Middle frontal gyrus (tissue), 1 donor: ENCODE data around the gene MAD1L1.

Source experiments
- DNase-seq: peaks from one replicate; pipeline ENCODE4 v3.0.0-alpha.2; 2015; ENCODE audit warnings: low spot score; ENCODE audit errors: extremely low spot score

MAD1L1 gene

DNA sequence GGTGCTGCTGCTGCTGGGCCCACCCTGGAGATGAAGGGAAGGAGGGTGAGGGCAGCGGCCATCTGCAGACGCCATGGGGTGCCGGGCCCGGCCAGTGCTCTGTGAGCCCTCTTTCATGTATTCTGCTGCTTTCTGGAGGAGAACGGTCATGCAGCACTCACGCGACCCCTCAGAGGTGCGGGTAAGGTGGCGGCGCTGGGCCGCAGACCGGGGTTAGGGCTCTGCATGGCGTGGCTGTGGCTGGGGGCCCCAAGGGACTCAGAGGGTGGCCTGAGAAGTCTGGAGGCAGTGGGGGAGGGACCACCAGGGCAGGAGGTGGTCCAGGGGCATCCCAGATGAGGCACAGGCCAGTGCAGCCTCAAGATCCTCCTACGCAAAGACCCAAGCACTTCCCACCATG is 287.2 kb downstream of the MAD1L1 start:
- no peak for DNase-seq

DNA sequence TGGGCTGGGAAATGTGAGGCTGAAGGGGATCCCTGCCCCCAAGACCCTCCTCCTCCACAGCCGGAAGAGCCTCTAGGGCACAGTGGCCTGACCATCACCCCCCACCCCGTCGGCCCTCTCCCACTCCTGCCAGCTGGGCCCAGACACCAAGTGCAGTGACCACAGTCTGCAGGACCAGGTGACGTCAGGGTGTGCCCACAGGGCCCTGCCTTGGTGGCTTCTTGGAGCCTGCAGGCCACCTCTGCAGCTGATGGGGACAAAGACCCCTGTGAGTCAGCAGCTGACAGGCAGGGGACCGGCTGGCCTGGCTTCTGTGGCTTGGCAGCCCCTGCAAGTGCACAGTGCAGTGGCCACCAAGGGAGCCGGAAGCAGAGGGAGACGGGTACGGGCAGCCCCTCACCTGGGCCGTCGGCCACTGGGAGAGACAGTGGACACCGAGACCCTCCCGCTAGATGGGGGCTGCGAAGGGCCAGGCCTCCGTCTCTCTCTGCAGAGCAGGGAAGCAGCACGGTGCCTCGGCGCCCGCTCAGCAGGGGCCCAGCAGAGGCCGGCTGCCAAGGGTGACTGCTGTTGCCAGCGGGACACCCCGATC is 288.0 kb downstream of the MAD1L1 start:
- no peak for DNase-seq

GRCh38 chr7:1943933-1944618 is 288.7 kb downstream of the MAD1L1 start:
- DNase-seq = no peak

DNA sequence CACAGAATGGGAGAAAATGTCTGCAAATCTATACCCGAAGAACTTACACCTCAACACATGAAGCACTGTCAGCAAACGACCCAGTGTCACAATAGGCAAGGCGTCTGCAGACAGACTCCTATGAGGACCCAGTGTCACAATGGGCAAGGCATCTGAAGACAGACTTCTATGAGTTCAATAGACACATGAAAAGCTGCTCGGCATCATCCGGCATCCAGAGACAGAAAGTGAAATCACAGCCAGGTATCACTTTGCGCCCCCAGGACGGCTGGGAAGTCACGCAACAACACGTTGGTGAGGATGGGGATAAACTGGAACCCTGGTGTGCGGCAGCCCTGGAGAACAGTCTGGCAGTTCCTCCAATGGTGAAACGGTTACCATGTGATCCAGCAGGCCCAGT is 289.4 kb downstream of the MAD1L1 start:
- no peak for DNase-seq

DNA sequence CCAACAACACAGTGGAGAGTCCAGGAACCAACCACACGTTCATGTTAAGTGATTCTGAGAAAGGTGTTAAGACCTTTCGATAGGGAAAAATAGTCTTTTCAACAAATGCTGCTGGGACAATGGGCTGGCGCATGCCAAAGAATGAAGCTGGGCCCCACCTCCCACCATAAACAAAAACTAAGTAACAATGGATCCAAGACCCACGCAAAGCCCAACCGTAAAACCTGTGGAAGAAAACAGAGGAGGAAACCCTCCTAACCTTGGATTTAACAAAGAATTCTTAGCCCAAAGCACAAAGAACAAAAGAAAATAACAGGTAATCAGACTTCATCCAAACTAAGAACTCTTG is 289.8 kb downstream of the MAD1L1 start:
- DNase-seq = no peak

DNA sequence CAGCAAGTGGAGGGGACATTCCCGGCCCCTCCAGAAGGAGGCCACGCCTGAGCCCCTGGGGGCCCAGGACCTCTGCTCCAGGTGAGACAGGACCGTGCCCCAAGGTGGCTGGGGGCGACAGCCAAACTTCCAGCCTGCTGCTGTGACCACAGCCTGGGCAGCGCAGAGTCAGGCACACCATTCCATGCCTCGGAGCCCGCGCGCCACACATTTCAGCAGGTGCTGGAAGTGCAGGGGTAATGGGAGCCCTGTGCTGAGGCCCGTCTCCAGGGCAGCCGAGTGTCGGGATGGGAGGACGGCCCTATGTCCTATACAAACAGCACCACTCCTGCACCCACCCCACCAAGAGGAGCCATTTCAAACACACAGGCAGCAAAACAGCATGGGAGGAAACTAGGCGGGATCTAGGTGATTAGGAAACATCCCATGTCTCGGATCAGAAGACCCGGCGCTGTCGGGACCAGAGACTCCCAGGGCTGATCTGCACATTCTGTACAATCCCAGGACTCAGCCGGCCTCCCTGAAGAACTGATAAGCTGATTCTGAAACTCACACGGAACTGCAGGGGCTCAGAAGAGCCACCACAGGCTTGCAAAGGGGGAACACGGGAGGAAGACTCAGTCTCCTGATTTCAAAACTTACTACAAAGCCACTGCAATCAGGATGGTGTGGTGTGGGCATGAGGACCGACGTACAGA is 290.4 kb downstream of the MAD1L1 start:
- DNase-seq = no peak

- no peak for DNase-seq
These were observed 291.1 kb downstream of the MAD1L1 start for GRCh38 chr7:1941464-1942242.

GRCh38 chr7:1940863-1941262 is 291.9 kb downstream of the MAD1L1 start:
- no peak for DNase-seq

DNA sequence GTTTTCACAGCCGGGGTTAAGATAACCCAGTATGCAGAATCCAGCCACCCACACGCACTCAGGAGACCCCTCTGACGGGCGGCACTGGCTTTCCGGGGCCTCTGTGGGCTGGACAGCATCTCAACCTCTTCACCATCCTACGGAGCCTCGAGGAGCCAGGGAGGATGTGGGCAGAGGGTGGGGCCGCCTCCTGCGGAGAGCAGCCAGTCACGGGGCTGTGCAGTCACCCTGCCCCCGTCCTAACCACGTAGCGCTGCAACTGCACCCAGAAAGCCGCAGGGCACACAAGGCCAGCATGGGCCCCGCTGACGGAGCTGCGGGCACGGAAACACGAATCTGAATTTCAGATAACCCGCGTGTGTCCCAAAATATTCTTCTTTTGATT is 292.4 kb downstream of the MAD1L1 start:
- no peak for DNase-seq

- DNase-seq = no peak
These were observed 293.0 kb downstream of the MAD1L1 start for GRCh38 chr7:1939434-1940401.

DNA sequence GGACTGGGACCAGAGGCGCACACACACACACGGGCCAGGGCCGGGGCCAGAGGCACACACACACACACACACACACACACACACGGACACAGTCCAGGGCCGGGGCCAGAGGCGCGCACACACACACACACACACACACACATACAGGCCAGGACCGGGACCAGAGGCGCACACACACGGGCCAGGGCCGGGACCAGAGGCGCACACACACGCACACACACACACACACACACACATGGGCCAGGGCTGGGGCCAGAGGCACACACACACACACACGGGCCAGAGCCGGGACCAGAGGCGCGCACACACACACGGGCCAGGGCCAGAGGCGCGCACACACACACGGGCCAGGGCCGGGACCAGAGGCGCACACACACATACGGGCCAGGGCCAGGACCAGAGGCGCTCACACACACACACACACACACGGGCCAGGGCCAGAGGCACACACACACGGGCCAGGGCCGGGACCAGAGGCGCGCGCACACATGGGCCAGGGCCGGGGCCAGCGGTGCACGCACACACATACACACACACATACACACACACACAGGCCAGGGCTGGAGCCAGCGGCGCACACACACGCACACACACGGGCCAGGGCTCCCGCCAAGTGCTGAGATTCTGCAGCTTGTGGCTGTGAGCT is 293.8 kb downstream of the MAD1L1 start:
- no peak for DNase-seq

GRCh38 chr7:1937252-1937605 is 295.5 kb downstream of the MAD1L1 start:
- no peak for DNase-seq

DNA sequence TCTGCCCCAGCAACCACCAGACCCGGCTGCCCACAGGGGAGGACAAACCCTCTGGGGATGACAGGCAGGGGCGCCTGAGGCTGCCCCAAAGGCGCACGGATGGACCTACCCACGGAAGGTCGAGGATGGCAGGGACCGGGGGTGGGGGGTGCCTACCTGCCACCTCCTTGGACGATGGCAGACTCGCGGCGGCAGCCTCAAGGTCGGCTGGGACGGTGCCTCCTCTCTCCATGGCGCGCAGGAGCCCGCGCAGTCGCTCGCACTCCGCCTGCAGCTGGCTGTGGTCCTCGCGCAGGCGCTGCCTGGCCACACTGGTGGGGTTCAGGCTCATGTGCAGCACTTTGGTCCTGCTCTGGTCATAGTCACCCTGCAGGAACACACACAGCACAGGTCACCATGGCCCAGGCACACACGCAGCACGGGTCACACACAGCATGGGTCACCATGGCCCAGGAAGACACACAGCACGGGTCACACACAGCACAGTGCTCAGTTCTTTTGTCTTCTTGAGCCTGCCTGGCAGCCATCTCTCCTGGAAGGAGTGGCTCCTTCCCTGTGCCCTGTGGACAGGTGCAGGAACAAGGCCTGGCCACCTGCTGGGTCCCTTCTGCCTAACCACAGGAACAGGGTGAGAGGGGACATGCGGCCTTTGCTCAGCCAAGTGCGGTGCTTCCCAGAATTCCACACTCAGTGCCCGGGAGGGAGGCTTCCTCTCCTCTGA is 296.1 kb downstream of the MAD1L1 start:
- DNase-seq = no peak

DNA sequence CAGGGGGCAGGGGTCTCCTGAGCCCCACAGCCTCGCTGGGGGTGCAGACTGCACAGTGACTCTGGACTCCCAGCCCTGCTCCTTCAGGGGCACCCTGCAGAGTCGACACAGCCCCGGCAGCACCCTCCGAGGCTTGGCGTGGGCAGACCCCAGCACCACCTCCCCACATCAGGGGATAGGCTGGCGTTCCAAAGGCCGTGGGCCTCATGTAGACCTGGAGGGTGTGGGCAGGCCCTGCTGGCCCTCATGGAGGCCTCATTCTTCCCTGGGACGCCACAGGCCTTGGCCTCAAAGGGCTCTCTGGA is 296.8 kb downstream of the MAD1L1 start:
- no peak for DNase-seq

- no peak for DNase-seq
These were observed 297.4 kb downstream of the MAD1L1 start for GRCh38 chr7:1935176-1936005.

DNA sequence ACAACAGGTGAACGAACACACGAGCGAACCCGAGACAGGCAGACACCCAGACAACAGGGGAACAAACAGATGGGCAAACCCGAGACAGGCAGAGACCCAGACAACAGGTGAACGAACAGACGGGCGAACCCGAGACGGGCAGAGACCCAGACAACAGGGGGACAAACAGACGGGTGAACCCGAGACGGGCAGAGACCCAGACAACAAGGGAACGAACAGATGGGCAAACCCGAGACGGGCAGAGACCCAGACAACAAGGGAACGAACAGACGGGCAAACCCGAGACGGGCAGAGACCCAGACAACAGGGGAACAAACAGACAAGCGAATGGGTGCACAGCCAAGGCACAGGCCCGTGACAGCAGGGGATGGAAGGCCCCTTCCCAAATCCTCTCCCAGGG is 298.0 kb downstream of the MAD1L1 start:
- DNase-seq = no peak

DNA sequence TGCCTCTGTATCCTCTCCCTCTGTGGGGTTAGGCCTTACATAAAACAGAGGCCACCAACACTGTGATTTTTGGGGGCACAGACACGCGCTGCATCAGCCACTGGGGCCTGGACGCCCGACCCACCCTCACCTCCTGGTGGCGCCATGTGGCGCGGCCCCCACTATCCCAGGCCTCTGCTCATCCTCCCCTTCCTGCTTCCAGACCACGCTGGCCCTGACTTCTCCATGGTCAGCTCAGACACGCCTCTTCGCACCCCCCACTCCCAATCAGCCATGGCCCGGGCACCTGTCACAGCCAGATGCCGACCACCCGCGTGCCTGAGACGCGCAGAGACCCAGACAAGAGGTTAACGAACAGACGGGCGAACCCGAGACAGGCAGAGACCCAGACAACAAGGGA is 298.7 kb downstream of the MAD1L1 start:
- DNase-seq = no peak

DNA sequence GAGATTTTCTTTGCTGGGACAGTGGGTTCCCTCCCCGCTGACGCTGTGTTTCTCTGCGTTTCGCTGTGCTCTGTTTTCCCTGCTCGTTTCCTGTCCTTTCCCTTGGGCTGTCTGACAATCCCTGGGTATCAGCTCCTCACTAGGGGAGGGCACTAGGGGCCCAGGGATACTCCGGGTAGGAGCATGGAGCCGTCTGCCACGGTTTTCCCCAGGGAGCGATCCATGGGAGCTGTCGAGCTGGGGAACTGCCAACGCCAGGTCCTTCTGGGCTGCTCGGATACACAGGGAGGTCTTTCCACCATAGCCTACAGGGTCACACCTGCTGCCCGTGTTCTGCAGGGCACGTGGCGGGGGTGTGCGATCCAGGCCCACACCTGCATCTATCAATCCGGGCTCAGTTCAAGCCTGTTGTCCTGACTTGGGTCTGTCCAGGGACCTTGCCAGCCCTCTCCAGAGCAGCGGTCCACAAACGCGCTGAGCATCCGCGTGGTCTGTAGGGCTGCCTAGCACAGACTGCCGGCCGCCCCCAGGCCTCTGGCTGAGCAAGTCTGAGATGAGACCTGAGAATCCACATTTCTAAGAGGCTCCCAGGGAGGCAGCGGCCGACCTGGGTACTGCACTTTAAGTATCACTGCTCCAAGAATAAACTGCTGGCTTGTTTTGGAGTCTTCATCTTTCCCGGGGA is 299.5 kb downstream of the MAD1L1 start:
- DNase-seq = no peak

- no peak for DNase-seq
These were observed 300.8 kb downstream of the MAD1L1 start for GRCh38 chr7:1931951-1932270.
